Mucosa of rectum (tissue), 2 donors: ENCODE results near the gene EML6.

Source experiments
- H3K27ac ChIP-seq, 2 donors: one replicate each; pipeline ENCODE4 v1.7.0; 2013; ENCODE audit warnings: inconsistent platforms in 2 of 2, low read depth in 2 of 2, low read length in 2 of 2
- H3K27me3 ChIP-seq, 2 donors: one replicate each; pipeline ENCODE4 v1.7.0; 2013; ENCODE audit warnings: low read length in 2 of 2; ENCODE audit not compliant: control insufficient read depth in 2 of 2, insufficient read depth in 2 of 2
- H3K36me3 ChIP-seq, 2 donors: one replicate each; pipeline ENCODE4 v1.7.0; 2013; ENCODE audit warnings: low read length in 2 of 2; ENCODE audit not compliant: control insufficient read depth in 2 of 2, insufficient read depth in 2 of 2
- H3K4me1 ChIP-seq, 2 donors: one replicate each; pipeline ENCODE4 v1.7.0; 2013; ENCODE audit warnings: low read length in 2 of 2, mild to moderate bottlenecking in 1 of 2; ENCODE audit not compliant: control insufficient read depth in 2 of 2, insufficient read depth in 2 of 2
- H3K4me3 ChIP-seq, 2 donors: one replicate each; pipeline ENCODE4 v1.7.0; 2013; ENCODE audit warnings: low read length in 2 of 2
- H3K9ac ChIP-seq, 2 donors: one replicate each; pipeline ENCODE4 v1.7.0; 2013; ENCODE audit warnings: low read length in 2 of 2, low read depth in 1 of 2, mild to moderate bottlenecking in 1 of 2
- H3K9me3 ChIP-seq, 2 donors: one replicate each; pipeline ENCODE4 v1.7.0; 2013; ENCODE audit warnings: low read length in 2 of 2; ENCODE audit not compliant: control insufficient read depth in 2 of 2
- donor health status: healthy.
- donor health status: Normal muscosa, but diverticular disease.

The EML6 gene

DNA sequence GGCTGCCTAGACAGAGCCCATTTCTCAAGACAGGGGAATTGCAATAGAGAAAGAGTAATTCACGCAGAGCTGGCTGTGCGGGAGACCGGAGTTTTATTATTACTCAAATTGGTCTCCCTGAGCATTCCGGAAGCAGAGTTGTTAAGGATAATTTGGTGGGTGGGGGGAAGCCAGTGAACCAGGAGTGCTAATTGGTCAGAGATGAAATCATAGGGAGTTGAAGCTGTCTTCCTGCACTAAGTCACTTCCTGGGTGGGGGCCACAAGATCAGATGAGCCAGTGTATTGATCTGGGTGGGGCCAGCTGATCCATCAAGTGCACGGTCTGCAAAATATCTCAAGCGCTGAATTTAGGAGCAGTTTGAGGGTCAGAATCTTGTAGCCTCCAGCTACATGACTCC, 242.0 kb downstream of the EML6 start:
- H3K9me3 ChIP-seq = no peaks in the 10 kb centered on the region
- H3K4me1 ChIP-seq = peaks cover 5 to 17% of the 10 kb centered on the region in 2 donors
- H3K27me3 ChIP-seq = no peaks in the 10 kb centered on the region
- peak overlapping the region in 1 of 2 donors; percentile 38 for H3K27ac ChIP-seq
- H3K36me3 ChIP-seq = peaks cover 5 to 7% of the 10 kb centered on the region in 2 donors
- no peak overlapping the region for H3K4me3 ChIP-seq
- no peak overlapping the region for H3K9ac ChIP-seq

DNA sequence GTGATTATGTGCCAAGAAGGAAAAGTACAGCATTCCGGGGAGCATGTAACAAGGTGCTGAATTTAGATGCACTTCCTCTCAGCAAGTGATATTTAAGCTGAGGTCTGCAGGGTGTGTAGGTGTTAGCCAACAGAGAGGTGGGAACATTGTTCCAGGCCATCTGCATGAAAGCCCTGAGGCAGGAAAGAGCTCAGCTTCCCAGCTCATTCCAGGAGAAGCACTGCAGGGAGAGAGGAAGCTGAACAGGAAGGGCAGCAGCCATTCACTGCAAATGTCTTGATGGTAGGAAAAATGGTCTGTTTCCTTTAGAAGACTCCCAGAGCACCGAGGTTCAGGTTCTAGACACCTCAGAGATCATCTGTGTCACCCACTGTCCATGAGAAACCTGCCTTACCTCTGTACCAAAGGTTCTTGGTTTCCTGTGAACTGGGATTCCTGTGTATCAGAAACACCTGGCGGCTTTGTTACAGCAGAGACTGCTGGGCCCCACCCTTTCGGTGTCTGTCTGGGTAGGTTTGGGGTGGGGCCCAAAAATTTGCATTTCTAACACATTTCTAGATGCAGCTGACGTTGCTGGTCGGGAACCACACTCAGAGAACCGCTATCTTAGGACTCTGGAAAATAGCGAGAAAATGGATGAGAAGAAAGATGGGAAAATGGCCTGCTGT, 242.8 kb downstream of the EML6 start:
- Histone ChIP-seq H3K9me3 (no peaks in the 10 kb centered on the region), H3K9ac (no peak overlapping the region), H3K36me3 (peaks cover 13 to 15% of the 10 kb centered on the region in 2 donors), H3K4me1 (peaks cover 5 to 17% of the 10 kb centered on the region in 2 donors), H3K27ac (peak overlapping the region in 1 of 2 donors; percentile 38), H3K27me3 (no peaks in the 10 kb centered on the region), H3K4me3 (no peak overlapping the region)

DNA sequence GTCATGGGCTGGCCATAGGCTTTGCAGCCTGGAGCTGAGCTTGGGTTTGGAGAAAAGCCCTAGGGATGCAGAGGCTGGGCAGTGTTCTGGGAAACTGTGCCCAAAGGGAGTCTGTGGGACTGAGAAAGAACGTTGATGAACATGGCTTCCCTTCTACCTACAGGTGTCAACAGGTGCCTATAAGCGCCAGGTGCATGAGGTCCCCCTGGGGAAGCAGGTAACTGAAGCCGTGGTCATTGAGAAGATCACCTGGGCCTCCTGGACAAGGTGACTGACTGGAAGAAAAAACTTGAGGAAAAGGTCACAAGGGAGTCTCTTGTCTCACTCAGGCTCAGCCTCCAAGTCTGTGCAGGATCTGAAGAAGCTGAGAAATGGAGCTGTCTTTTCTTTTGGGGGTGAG, 243.4 kb downstream of the EML6 start:
- Histone ChIP-seq H3K4me1 (peaks cover 5 to 17% of the 10 kb centered on the region in 2 donors), H3K4me3 (no peak overlapping the region), H3K9ac (no peak overlapping the region), H3K36me3 (peaks cover 13 to 19% of the 10 kb centered on the region in 2 donors), H3K27me3 (no peaks in the 10 kb centered on the region), H3K27ac (no peak overlapping the region), H3K9me3 (no peaks in the 10 kb centered on the region)

DNA sequence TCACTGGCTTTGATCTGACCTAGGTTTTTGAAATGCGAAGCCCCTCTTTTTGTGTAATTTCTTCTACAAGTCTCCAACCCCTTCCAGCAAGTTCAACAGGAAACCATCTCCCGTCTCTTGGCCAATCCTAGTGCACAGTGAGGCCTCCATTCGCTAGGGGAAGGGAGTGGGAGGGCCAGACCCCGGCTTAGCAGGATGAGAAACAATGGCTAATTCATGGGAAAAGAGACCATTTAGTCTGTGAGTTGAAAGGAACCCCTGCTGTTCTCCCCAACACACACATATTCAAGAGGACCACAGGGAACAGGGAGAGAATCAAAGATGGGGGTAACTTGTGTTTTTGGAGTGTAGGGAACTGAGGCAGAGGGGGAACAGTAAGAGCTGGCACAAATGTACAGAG, 243.8 kb downstream of the EML6 start:
- no peak overlapping the region for H3K4me3 ChIP-seq
- H3K27ac ChIP-seq = no peak overlapping the region
- H3K9me3 ChIP-seq = no peaks in the 10 kb centered on the region
- H3K9ac ChIP-seq = no peak overlapping the region
- H3K36me3 ChIP-seq = peaks cover 13 to 19% of the 10 kb centered on the region in 2 donors
- peaks cover 5 to 16% of the 10 kb centered on the region in 2 donors for H3K4me1 ChIP-seq
- no peaks in the 10 kb centered on the region for H3K27me3 ChIP-seq

DNA sequence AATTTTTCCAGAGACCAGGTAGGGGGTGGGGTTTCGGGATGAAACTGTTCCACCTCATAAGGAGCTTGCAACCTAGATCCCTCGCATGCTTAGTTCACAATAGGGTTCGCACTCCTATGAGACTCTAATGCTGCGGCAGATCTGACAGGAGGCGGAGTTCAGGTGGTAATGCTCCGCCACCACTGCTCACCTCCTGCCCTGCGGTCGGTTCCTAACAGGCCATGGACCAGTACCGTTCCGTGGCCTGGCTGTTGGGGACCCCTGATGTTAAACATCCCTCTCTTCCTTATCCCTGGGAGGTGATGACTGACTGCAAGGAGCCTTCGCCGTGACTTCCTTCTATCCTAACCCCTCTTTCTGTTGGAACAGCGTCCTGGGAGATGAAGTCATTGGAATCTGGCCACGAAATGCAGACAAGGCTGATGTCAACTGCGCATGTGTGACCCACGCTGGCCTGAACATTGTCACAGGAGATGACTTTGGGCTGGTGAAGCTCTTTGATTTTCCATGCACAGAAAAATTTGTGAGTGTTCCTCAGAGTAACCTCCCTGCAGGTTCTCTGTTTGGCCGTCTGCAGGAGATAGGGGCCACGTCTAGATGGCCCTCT, 244.4 kb downstream of the EML6 start:
- Histone ChIP-seq H3K4me3 (no peak overlapping the region), H3K9ac (no peak overlapping the region), H3K27ac (no peak overlapping the region), H3K36me3 (peaks cover 13 to 19% of the 10 kb centered on the region in 2 donors), H3K4me1 (peaks cover 0 to 11% of the 10 kb centered on the region in 2 donors), H3K27me3 (no peaks in the 10 kb centered on the region), H3K9me3 (no peaks in the 10 kb centered on the region)

DNA sequence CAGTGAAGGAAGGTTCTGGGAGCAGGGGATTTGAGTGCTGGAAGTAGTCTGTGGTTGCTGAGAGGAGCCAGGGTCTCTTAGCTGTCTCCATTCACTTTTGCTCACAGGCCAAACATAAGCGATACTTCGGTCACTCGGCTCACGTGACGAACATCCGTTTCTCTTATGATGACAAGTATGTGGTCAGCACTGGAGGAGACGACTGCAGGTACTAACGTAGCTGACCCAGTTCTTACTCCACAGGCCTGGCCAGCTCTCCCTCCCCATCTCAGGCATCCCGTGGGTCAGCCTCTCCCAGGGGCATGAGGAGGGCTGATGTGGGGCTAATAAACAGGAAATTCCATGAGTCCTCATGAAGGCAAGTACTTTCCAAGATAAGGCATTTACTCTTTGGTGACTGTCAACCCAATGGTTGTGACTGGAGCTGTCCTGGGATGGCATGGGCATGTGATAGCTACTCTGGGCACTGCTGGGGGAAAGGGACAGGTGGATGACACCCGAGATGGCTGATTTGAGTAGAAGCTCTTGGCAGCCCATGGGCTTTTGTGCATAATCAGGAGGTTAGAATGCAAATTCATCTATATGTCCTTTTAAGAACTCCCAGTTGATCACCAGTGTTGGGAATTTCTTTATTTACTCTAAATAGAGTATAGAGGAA, 245.2 kb downstream of the EML6 start:
- Histone ChIP-seq H3K27me3 (no peaks in the 10 kb centered on the region), H3K9me3 (no peaks in the 10 kb centered on the region), H3K27ac (no peak overlapping the region), H3K9ac (no peak overlapping the region), H3K36me3 (peaks cover 18 to 19% of the 10 kb centered on the region in 2 donors), H3K4me1 (peaks cover 0 to 6% of the 10 kb centered on the region in 2 donors), H3K4me3 (no peak overlapping the region)

DNA sequence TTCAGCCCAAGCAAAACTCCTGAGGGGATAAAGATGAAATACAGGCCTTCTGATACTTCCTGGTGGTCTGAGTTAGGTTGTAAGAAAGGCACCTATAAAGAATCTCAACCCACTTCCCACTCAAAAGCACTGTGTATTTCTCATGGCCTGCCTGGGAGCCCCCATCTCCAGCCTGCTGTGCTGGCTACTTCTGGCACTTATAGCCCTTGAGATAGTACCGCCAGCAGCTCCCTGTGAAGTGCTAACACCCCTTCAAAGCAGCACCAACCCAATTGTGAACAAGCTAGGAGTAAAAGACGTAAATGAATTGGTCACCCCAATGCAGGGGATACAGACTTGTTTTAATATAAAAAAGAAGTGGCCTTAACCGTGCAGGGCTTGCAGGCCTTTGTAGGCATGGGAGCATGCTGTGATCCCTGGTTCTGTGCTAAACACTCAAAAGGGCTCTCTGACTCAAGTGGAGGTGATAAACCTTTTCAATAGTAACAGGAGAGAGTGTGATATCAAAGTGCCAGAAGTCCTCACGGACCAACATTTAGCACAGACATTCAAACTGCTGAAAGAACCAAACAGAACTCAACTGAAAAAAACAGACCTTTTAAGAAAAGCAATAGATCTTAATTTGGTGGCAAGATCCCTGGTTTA, 246.0 kb downstream of the EML6 start:
- H3K27ac ChIP-seq = no peak overlapping the region
- no peaks in the 10 kb centered on the region for H3K27me3 ChIP-seq
- no peak overlapping the region for H3K9ac ChIP-seq

DNA sequence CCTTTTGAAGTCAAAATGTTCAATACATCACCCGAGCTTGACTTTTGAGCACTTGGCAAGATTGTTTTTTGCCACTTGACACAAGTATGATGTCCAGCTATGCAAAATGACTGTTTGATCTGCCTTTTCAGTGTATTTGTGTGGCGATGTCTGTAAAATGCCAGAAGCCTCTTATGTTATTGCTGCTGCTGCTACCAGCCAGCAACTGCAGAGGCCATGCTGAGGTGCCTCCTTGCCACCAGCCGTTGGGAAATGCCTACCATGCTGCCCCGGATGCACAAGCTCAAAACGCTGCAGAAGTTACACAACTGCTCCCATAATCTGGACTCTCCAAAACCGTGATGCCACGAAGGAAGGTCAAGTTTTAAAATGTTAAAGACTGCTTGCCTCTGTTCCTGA, 246.5 kb downstream of the EML6 start:
- no peaks in the 10 kb centered on the region for H3K9me3 ChIP-seq
- no peak overlapping the region for H3K9ac ChIP-seq
- no peaks in the 10 kb centered on the region for H3K27me3 ChIP-seq
- H3K4me1 ChIP-seq = peaks cover 0 to 3% of the 10 kb centered on the region in 2 donors
- H3K27ac ChIP-seq = no peak overlapping the region
- no peak overlapping the region for H3K4me3 ChIP-seq
- peaks cover 19% of the 10 kb centered on the region in 2 donors for H3K36me3 ChIP-seq

More for the DNA sequence above, 246.0 kb downstream of the EML6 start:
- H3K4me1 ChIP-seq = peaks cover 0 to 3% of the 10 kb centered on the region in 2 donors
- peaks cover 19% of the 10 kb centered on the region in 2 donors for H3K36me3 ChIP-seq
- no peaks in the 10 kb centered on the region for H3K9me3 ChIP-seq
- no peak overlapping the region for H3K4me3 ChIP-seq

DNA sequence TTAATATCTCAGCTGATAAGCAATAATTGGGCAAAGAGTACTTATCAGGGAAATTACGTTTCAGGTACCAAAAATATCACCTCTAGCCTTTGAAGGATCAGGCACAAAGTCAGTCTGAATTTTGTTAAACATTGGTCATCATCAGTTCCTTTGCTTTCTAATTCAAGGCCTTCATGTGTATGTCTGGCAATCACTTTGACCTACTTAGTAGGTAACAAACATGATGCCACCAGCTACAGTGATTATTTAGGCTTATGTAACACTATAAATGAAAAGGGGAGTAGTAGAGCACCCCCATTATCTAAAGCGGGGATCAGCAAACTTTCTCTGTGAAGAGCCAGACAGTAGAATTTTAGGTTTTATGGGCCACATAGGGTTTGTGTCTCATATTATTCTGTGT, 251.7 kb downstream of the EML6 start:
- Histone ChIP-seq H3K4me1 (peaks cover 0 to 9% of the 10 kb centered on the region in 2 donors), H3K4me3 (no peak overlapping the region), H3K9me3 (no peaks in the 10 kb centered on the region), H3K36me3 (peaks cover 14 to 19% of the 10 kb centered on the region in 2 donors), H3K27ac (no peak overlapping the region), H3K9ac (no peak overlapping the region), H3K27me3 (no peaks in the 10 kb centered on the region)
